GM12878 (cell line): ENCODE measurements around the gene ADAMTS14.

Source experiments
- CREM ChIP-seq: IDR thresholded peaks from 2 replicates; pipeline ENCODE4 v1.6.1; 2014; ENCODE audit warnings: antibody characterized with exemption, low read depth
- CTCF ChIP-seq, 3 experiments: IDR thresholded peaks in 2 of 3; conservative IDR thresholded peaks in 1 of 3; 2 replicates each; pipeline ENCODE4 v1.5.1; 2011; ENCODE audit warnings: low read depth in 3 of 3, low read length in 3 of 3, mild to moderate bottlenecking in 3 of 3, control low read depth in 2 of 3, moderate library complexity in 2 of 3, inconsistent platforms in 1 of 3, mixed read lengths in 1 of 3; ENCODE audit not compliant: control insufficient read depth in 2 of 3, insufficient read depth in 1 of 3; ENCODE audit errors: extremely low read depth in 1 of 3
- EGR1 ChIP-seq, 2 experiments: IDR thresholded peaks; 1 replicate in 1 of 2; 2 replicates in 1 of 2; pipeline ENCODE4 v1.6.1; 2011 to 2012; ENCODE audit warnings: low read depth in 2 of 2, low read length in 2 of 2, borderline replicate concordance in 1 of 2, mild to moderate bottlenecking in 1 of 2, moderate library complexity in 1 of 2
- RB1 ChIP-seq: fragments of 450-650 bp; formaldehyde crosslinking; IDR thresholded peaks from 2 replicates; pipeline ENCODE4 v1.6.1; 2017; ENCODE audit warnings: mild to moderate bottlenecking, borderline replicate concordance
- SMC3 ChIP-seq: IDR thresholded peaks from 2 replicates; pipeline ENCODE4 v1.6.1; 2011; ENCODE audit warnings: low read length, improper control_type of control experiment, borderline replicate concordance

GRCh38 chr10:70797840-70798239 is 125.5 kb downstream of the ADAMTS14 start:
- no peak for TF ChIP-seq CTCF (IDR thresholded peaks at IDR 0.05 in 2 of 3, conservative IDR thresholded peaks at IDR 0.05 in 1 of 3; ENCODE audit: control insufficient read depth in 2 of 3, extremely low read depth in 1 of 3, insufficient read depth in 1 of 3, low read depth in 3 of 3, low read length in 3 of 3)
- no peak for TF ChIP-seq RB1
- TF ChIP-seq CREM: no peak
- no peak for TF ChIP-seq EGR1 (IDR thresholded peaks at IDR 0.05; ENCODE audit: borderline replicate concordance in 1 of 2, low read depth in 2 of 2, low read length in 2 of 2)
- no peak for TF ChIP-seq SMC3
